Smooth muscle cell of the brain vasculature (primary cell): ENCODE data around the gene PRSS16.

Experiments
- DNase-seq: peaks from one replicate; pipeline ENCODE4 v3.0.0-alpha.2; 2012; ENCODE audit warnings: low read depth, low spot score

The PRSS16 gene

DNA sequence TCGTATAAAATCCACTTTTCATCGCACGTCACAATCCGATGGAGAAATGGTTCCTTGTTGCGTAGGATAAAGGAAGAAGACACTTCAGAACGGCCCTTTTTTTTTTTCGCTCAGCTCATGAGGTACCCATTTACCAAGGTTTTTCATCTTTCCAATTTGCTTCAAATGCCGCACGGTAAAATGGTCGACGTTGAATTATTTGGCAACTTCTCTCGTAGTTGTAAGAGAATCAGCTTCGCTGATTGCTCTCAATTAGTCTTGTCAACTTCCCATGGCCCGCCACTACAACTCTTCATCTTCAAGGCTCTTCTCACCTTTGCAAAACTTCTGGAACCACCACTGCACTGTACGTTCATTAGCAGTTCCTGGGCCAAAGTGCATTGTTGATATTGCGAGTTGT, 35.8 kb downstream of the PRSS16 start:
- no peak for DNase-seq

DNA sequence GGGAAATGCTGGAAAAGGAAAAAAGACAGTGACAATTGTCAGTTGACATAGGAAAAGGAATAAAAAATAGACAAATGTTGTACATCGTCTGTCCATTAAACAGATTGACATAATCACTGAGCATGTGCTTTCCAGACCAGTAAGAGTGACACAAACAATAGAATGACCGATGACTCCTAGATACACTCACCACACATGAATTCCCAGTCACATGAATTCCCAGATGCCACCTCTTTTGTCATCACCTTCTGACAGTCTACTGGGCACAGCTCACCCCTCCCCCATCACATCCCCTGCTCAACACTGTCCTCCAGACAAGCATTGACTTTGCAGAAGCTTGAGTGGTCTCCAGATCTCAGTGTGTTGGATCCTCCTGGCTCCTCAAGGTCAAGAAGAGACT, 38.6 kb downstream of the PRSS16 start:
- no peak for DNase-seq

- DNase-seq, result no peak
Observed at GRCh38 chr6:27287751-27288135, 40.2 kb downstream of the PRSS16 start.

GRCh38 chr6:27288136-27289044, 40.9 kb downstream of the PRSS16 start:
- DNase-seq, result no peak

GRCh38 chr6:27290065-27290849, 42.8 kb downstream of the PRSS16 start:
- DNase-seq, result no peak

DNA sequence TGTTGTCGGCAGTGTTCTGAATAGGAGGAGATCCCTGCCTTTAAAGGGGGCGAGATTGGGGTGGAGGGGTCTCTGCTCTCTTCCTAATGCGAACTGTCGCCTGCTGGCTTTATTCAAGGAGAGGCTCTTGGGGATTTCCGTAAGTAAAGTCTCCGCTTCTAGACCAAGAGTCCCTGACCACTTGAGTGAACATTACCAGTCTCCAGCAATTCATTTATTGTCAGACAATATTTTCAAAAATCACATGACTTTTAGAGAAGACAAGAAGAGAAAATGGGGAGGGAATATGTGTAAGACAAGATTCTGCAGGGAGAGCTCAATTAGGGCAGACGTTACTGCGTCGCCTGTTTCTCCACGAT, 43.3 kb downstream of the PRSS16 start:
- no peak for DNase-seq

- no peak for DNase-seq
Observed at GRCh38 chr6:27293436-27294098, 46.1 kb downstream of the PRSS16 start.

- no peak for DNase-seq
Observed at GRCh38 chr6:27294409-27294808, 46.9 kb downstream of the PRSS16 start.

DNA sequence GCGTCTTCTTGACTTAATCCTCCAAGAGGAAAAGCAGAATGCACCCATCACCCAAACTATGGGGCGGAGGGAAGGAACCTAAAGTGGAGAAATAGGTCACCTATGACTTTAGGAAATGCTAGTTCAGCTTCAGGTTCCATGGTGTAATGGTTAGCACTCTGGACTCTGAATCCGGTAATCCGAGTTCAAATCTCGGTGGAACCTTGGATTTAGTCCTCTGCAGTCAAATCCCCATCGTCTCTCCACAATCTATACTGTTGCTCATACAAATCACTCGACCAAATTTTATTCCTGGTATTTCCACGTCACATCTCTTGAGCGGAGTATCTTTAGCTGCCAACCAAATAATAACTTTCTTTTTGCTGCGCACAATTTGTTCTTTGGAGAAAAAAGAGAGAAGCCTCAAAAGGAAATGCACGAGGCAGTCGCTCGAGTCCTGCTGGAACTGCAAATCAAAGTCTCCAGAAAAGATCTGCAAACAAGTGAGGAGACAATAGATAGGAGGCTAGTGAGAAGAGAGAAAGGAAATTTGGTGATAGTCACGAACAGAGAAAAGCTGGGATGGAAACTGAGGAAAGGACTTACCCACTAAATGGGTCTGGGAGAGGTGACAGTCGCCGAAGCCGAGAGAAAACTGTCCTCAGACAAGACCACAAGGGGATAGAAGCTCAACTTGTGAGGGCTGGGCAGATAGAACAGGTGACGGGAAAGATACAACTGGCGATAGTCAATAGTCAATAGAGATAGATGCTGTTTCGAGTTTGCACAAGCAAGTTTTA, 48.0 kb downstream of the PRSS16 start:
- no peak for DNase-seq

DNA sequence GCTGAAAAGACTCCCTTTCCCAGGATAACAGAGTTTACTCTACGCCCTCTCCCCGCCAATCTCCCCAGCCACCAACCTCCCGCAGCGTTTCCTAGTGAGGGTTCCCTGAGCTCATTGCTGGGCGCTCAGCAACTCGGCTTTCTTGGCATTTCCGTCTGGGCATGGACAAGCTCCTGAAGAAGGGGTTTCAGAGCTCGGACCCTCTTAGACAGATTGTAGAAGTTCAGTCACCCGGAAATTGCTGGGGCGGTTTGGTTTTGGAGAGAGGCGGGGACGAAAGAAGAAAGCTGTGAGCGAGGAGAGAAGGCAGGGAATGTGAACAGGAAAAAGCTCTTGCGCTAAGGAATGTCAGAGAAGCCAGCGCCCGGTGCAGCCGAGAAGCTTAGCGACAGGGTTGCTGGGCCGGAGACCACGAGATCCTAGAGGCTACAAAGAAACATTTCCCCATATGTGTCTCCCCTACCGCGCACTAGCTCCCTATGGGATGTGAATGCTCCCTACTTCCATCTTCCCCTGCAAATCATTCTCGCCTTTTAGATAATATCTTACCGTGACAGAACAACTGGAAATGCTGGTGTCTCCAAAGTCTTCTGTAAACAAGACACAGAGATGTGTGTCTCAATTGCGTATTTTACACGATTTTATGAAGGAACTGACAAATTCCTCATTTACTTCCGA, 48.7 kb downstream of the PRSS16 start:
- no peak for DNase-seq

- DNase-seq, result no peak
Observed at GRCh38 chr6:27297484-27297856, 50.0 kb downstream of the PRSS16 start.

DNA sequence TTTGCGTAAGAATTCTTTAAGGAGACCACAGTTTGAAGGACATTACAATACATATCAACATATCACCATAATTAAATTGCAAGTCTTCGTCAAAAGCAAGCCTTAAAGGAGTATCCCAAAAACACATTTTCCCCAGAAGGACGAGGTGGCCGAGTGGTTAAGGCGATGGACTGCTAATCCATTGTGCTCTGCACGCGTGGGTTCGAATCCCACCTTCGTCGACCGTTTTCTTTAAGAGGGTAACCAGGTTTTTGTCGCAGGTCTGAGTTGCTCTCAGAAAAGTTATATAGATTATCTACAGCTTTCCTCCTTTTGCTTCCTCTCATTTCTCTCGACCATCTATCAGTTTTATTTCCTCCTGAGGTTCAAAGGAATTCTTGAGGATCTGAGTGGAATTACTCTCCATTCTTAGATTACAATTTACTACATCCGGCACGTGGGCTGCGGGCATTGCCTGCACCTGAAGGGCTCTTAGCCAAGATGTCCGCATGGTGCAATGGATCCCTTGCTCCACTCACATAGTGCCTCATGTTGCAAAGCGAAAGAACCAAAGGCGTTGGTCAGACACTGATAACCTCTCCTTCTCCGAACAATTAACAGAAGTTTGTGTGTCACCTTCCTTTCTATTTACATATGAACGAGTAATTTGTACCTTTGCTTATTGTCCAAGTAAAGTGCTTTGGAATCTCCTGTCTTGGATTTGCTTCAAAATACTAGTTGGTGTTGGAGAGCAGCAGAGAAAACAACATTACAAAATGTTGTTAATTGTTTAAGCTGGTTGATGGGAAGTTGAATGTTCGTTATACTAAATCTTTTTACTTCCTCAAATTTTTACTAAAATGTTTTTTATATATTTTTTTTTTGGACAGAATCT, 50.6 kb downstream of the PRSS16 start:
- DNase-seq, result no peak

DNA sequence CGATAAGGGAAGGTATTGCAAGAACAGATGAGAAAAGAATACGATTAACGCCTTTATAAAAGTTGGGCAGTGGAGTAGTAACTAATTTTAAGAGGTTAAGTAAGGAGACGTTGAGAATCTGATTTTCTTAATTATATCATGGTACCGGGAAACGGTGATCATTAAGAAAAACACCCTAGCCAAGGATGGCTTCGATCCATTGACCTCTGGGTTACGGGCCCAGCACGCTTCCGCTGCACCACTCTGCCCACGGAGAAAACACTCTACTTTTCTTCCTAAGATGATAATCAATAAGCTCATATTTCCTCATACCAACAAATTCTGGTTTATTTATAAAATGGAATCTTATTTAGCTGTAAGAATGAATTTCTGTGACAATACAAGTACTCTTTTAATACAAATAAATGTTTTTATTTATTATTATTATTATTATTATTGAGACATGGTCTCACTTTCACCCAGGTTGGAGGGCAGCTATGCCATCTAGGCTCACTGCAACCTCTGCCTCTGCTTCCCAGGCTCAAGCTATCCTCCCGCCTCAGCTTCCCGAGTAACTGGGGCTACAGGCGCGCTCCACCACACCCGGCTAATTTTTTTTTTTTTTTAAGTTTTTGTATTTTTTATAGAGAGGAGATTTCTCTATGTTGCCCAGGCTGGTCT, 56.2 kb downstream of the PRSS16 start:
- DNase-seq, result no peak
